Bone marrow (tissue), 2 donors: ENCODE data around the gene CACNB2.

Source experiments
- DNase-seq, 2 donors: peaks; one replicate each; lab custom pipeline; 2025; lab: John Stamatoyannopoulos, UW

CACNB2 gene

GRCh38 chr10:18140149-18140956 lies at the start of gene CACNB2:
Gene CACNB2, plus strand, starts transcription at chr10:18140424.
- DNase-seq: no peak

- DNase-seq: no peak
Measured at GRCh38 chr10:18094332-18094731, 45.9 kb upstream of the CACNB2 start.

- DNase-seq: no peak
Measured at GRCh38 chr10:18094793-18095192, 45.4 kb upstream of the CACNB2 start.

- DNase-seq: no peak
Measured at GRCh38 chr10:18097524-18097923, 42.7 kb upstream of the CACNB2 start.

- no peak for DNase-seq
Measured at GRCh38 chr10:18098201-18098600, 42.0 kb upstream of the CACNB2 start.

GRCh38 chr10:18099415-18099814 lies 40.8 kb upstream of the CACNB2 start:
- no peak for DNase-seq

- DNase-seq: no peak
Measured at GRCh38 chr10:18100669-18101068, 39.6 kb upstream of the CACNB2 start.

GRCh38 chr10:18102404-18102803 lies 37.8 kb upstream of the CACNB2 start:
- no peak for DNase-seq

GRCh38 chr10:18104223-18104872 lies 35.9 kb upstream of the CACNB2 start:
- DNase-seq: peak; percentile 1 to 32

GRCh38 chr10:18109341-18109870 lies 30.8 kb upstream of the CACNB2 start:
- no peak for DNase-seq

- DNase-seq: no peak
Measured at GRCh38 chr10:18113881-18114280, 26.3 kb upstream of the CACNB2 start.

GRCh38 chr10:18117276-18117675 lies 22.9 kb upstream of the CACNB2 start:
- no peak for DNase-seq

- DNase-seq: no peak
Measured at GRCh38 chr10:18122753-18123152, 17.5 kb upstream of the CACNB2 start.

GRCh38 chr10:18133046-18133445 lies 7.2 kb upstream of the CACNB2 start:
- DNase-seq: no peak

GRCh38 chr10:18134509-18134908 lies 5.7 kb upstream of the CACNB2 start:
- DNase-seq: no peak

GRCh38 chr10:18134921-18135320 lies 5.3 kb upstream of the CACNB2 start:
- DNase-seq: no peak

GRCh38 chr10:18136073-18136791 lies 4.0 kb upstream of the CACNB2 start:
- no peak for DNase-seq

GRCh38 chr10:18137111-18137510 lies 3.1 kb upstream of the CACNB2 start:
- no peak for DNase-seq

- no peak for DNase-seq
Measured at GRCh38 chr10:18140957-18141845, 977 bp downstream of the CACNB2 start.

GRCh38 chr10:18142151-18142550 lies 1.9 kb downstream of the CACNB2 start:
- no peak for DNase-seq

- DNase-seq: no peak
Measured at GRCh38 chr10:18144396-18144795, 4.2 kb downstream of the CACNB2 start.

- no peak for DNase-seq
Measured at GRCh38 chr10:18144928-18145327, 4.7 kb downstream of the CACNB2 start.
